ENCODE data around the gene RPL39L. TPM values are rescaled to one million over a fixed set of nuclear protein-coding genes. Genes with fewer than 3 reads are reported as not detected.

RPL39L gene
- total RNA-seq, 4 donors from 2014 or later = 5.4 to 8.9 (median 7.4) TPM

GRCh38 chr3:187077085-187077484 is 62.2 kb downstream of the RPL39L start:
- Histone ChIP-seq H3K36me3 (peaks cover 0 to 39% of the 10 kb centered on the region in 2 donors), H3K4me3 (no peak overlapping the region), H3K4me1 (no peaks in the 10 kb centered on the region), H3K9me3 (no peaks in the 10 kb centered on the region), H3K27ac (no peak overlapping the region), H3K27me3 (no peaks in the 10 kb centered on the region)
- TF ChIP-seq CTCF (IDR thresholded peaks at IDR 0.05) (no peak), EP300 (IDR thresholded peaks at IDR 0.05) (no peak), POLR2AphosphoS5 (IDR thresholded peaks at IDR 0.05) (no peak), POLR2A (IDR thresholded peaks at IDR 0.05) (no peak)
- ATAC-seq = no peak
- WGBS, 2 donors (ENCODE audit: low coverage in 1 of 2) = 86% methylated on average over 2 of the region's 3 CpGs; no CpG with 5 or more reads in 1 of the 2 donors

- no peak overlapping the region for H3K27ac ChIP-seq
- H3K4me3 ChIP-seq = no peak overlapping the region
- no peaks in the 10 kb centered on the region for H3K4me1 ChIP-seq
- 83% methylated on average over 5 of the region's 6 CpGs; no CpG with 5 or more reads in 1 of the 2 donors for WGBS, 2 donors (ENCODE audit: low coverage in 1 of 2)
- TF ChIP-seq POLR2A (IDR thresholded peaks at IDR 0.05) (no peak), CTCF (IDR thresholded peaks at IDR 0.05) (no peak), EP300 (IDR thresholded peaks at IDR 0.05) (no peak), POLR2AphosphoS5 (IDR thresholded peaks at IDR 0.05) (no peak)
- no peaks in the 10 kb centered on the region for H3K9me3 ChIP-seq
- H3K27me3 ChIP-seq = no peaks in the 10 kb centered on the region
- peaks cover 0 to 39% of the 10 kb centered on the region in 2 donors for H3K36me3 ChIP-seq
- no peak for ATAC-seq
Measured at GRCh38 chr3:187076297-187076696, 63.0 kb downstream of the RPL39L start.

GRCh38 chr3:187074846-187075245 is 64.5 kb downstream of the RPL39L start:
- H3K4me1 ChIP-seq = no peaks in the 10 kb centered on the region
- no peak overlapping the region for H3K27ac ChIP-seq
- H3K36me3 ChIP-seq = peaks cover 0 to 39% of the 10 kb centered on the region in 2 donors
- no peaks in the 10 kb centered on the region for H3K27me3 ChIP-seq
- TF ChIP-seq EP300 (IDR thresholded peaks at IDR 0.05) (no peak), CTCF (IDR thresholded peaks at IDR 0.05) (no peak), POLR2A (IDR thresholded peaks at IDR 0.05) (no peak), POLR2AphosphoS5 (IDR thresholded peaks at IDR 0.05) (no peak)
- H3K9me3 ChIP-seq = peaks cover 0 to 2% (median 0%) of the 10 kb centered on the region in 3 donors
- no peak overlapping the region for H3K4me3 ChIP-seq
- ATAC-seq = no peak

- Histone ChIP-seq H3K9me3 (peaks cover 0 to 6% (median 0%) of the 10 kb centered on the region in 3 donors), H3K36me3 (peaks cover 0 to 39% of the 10 kb centered on the region in 2 donors), H3K27me3 (no peaks in the 10 kb centered on the region), H3K4me3 (no peak overlapping the region), H3K27ac (no peak overlapping the region), H3K4me1 (no peaks in the 10 kb centered on the region)
- TF ChIP-seq EP300 (IDR thresholded peaks at IDR 0.05) (no peak), POLR2AphosphoS5 (IDR thresholded peaks at IDR 0.05) (no peak), CTCF (IDR thresholded peaks at IDR 0.05) (no peak), POLR2A (IDR thresholded peaks at IDR 0.05) (no peak)
- ATAC-seq = no peak
- 100% methylated on average over 2 of the region's 5 CpGs; no CpG with 5 or more reads in 1 of the 2 donors for WGBS, 2 donors (ENCODE audit: low coverage in 1 of 2)
Measured at GRCh38 chr3:187073581-187074098, 65.7 kb downstream of the RPL39L start.

- Histone ChIP-seq H3K4me1 (no peaks in the 10 kb centered on the region), H3K4me3 (no peak overlapping the region), H3K27me3 (no peaks in the 10 kb centered on the region), H3K27ac (no peak overlapping the region), H3K36me3 (peaks cover 0 to 34% of the 10 kb centered on the region in 2 donors), H3K9me3 (peaks cover 0 to 6% (median 0%) of the 10 kb centered on the region in 3 donors)
- TF ChIP-seq POLR2A (IDR thresholded peaks at IDR 0.05) = no peak
- TF ChIP-seq CTCF (IDR thresholded peaks at IDR 0.05) = no peak
- TF ChIP-seq POLR2AphosphoS5 (IDR thresholded peaks at IDR 0.05) = no peak
- TF ChIP-seq EP300 (IDR thresholded peaks at IDR 0.05) = no peak
- no peak for ATAC-seq
- 63 to 83% methylated on average over 3 to 5 of the region's 5 CpGs for WGBS, 2 donors (ENCODE audit: low coverage in 1 of 2)
Measured at GRCh38 chr3:187072511-187072910, 66.8 kb downstream of the RPL39L start.
